Mucosa of descending colon (tissue), 3 donors: ENCODE results near the gene EPN2. TPM values are rescaled to one million over a fixed set of nuclear protein-coding genes. Genes with fewer than 3 reads are reported as not detected.
"Not testable (repeated sequence)": the region's sequence is repeated elsewhere in the genome, so short reads cannot be mapped to it uniquely, and the experiment has no call there.

Source experiments
- ATAC-seq: fragments of 200-7000 bp; cut with Tn5 transposase; one replicate; pipeline ENCODE4 v1.9.1; 2020; ENCODE audit warnings: mild to moderate bottlenecking, moderate library complexity
- DNase-seq, 3 donors: peaks; one replicate each; pipeline ENCODE4 v3.0.0-alpha.2; 2020
- H3K36me3 ChIP-seq: fragments of 200-600 bp; one replicate; pipeline ENCODE4 v1.8.0; 2021; ENCODE audit warnings: low read depth, mild to moderate bottlenecking
- H3K4me1 ChIP-seq: fragments of 200-600 bp; one replicate; pipeline ENCODE4 v1.8.0; 2021; ENCODE audit warnings: low read depth, mild to moderate bottlenecking
- H3K4me3 ChIP-seq: fragments of 200-600 bp; one replicate; pipeline ENCODE4 v1.8.0; 2021; ENCODE audit warnings: mild to moderate bottlenecking
- H3K9me3 ChIP-seq: fragments of 200-600 bp; one replicate; pipeline ENCODE4 v1.8.0; 2021; ENCODE audit warnings: mild to moderate bottlenecking
- CTCF ChIP-seq: fragments of 200-600 bp; IDR thresholded peaks from one replicate; pipeline ENCODE4 v1.8.0; 2022; ENCODE audit warnings: antibody characterized with exemption, mild to moderate bottlenecking
- intact Hi-C, 2 donors: fragments of 100-400 bp; cut with DNase I in 1 of 2; cut with micrococcal nuclease in 1 of 2; formaldehyde crosslinking; loops; one replicate each; pipeline versions ENCODE4 v1.11.0 to v1.11.1; 2022; cut with DNase I, micrococcal nuclease
- total RNA-seq, 3 donors: library from RNA; stranded (reverse); fragmentation: NEBNext Ultra II Directional in 2 of 3; extraction: Animal tissue kit (Norgen Biotek cat#: 25700) in 2 of 3; gene quantifications; one replicate each; pipeline versions ENCODE4 v1.2.1 to v1.2.4, GENCODE V29; 2021 to 2023
- donor health status: DM: no; HTN: no; CAD: no; lungs with moderate emphysema.
- donor health status: DM: no; HTN: no; CAD: no.
- donor health status: DM: no; HTN: yes; CAD: no.

The EPN2 gene
- total RNA-seq, 3 donors from 2014 or later: 32.6 to 75.8 (median 45.0) TPM

- no peak for DNase-seq
- Histone ChIP-seq H3K4me1 (peaks cover 31% of the 10 kb centered on the region), H3K36me3 (no peaks in the 10 kb centered on the region), H3K9me3 (no peaks in the 10 kb centered on the region), H3K4me3 (no peak overlapping the region)
- intact Hi-C loops: no loop called here
- no peak for ATAC-seq
- no peak for TF ChIP-seq CTCF
These were observed 34.7 kb downstream of the EPN2 start for GRCh38 chr17:19271780-19272357.

- Histone ChIP-seq H3K4me3 (no peak overlapping the region), H3K9me3 (no peaks in the 10 kb centered on the region), H3K36me3 (no peaks in the 10 kb centered on the region), H3K4me1 (peaks cover 20% of the 10 kb centered on the region)
- intact Hi-C loops: no loop called here
- ATAC-seq (no peak), DNase-seq (no peak)
- no peak for TF ChIP-seq CTCF
These were observed 36.6 kb downstream of the EPN2 start for GRCh38 chr17:19273731-19274130.

- H3K4me1 ChIP-seq: peaks cover 9% of the 10 kb centered on the region
- ATAC-seq (no peak), DNase-seq (no peak)
- TF ChIP-seq CTCF: no peak
- H3K36me3 ChIP-seq: no peaks in the 10 kb centered on the region
- no peak overlapping the region for H3K4me3 ChIP-seq
- intact Hi-C loops: no loop called here
- no peaks in the 10 kb centered on the region for H3K9me3 ChIP-seq
These were observed 37.7 kb downstream of the EPN2 start for GRCh38 chr17:19274893-19275292.

GRCh38 chr17:19275457-19276127 is 38.4 kb downstream of the EPN2 start:
- peaks cover 3% of the 10 kb centered on the region for H3K4me1 ChIP-seq
- no peak for TF ChIP-seq CTCF

GRCh38 chr17:19278284-19278683 is 41.1 kb downstream of the EPN2 start:
- H3K4me3 ChIP-seq, DNase-seq, H3K36me3 ChIP-seq, H3K4me1 ChIP-seq, ATAC-seq, H3K9me3 ChIP-seq, intact Hi-C loops: not testable (repeated sequence)

More at GRCh38 chr17:19275457-19276127, 38.4 kb downstream of the EPN2 start:
- no peak for DNase-seq
- intact Hi-C loops: no loop called here
- no peak for ATAC-seq
- no peaks in the 10 kb centered on the region for H3K36me3 ChIP-seq
- no peak overlapping the region for H3K4me3 ChIP-seq
- no peaks in the 10 kb centered on the region for H3K9me3 ChIP-seq

GRCh38 chr17:19278729-19279128 is 41.6 kb downstream of the EPN2 start:
- H3K4me1 ChIP-seq: peaks cover 4% of the 10 kb centered on the region
- no peak for ATAC-seq
- no peak for TF ChIP-seq CTCF
- H3K9me3 ChIP-seq: no peaks in the 10 kb centered on the region
- H3K4me3 ChIP-seq: no peak overlapping the region
- intact Hi-C loops: no loop called here
- DNase-seq: no peak
- no peaks in the 10 kb centered on the region for H3K36me3 ChIP-seq
